OCI-LY1 (cell line): ENCODE data around the gene GLMN.

Experiments
- H2AFZ ChIP-seq: fragments of 200-600 bp; sonication (generic), shearing (Covaris generic); 2 replicates; pipeline ENCODE4 v1.6.0; 2014; ENCODE audit warnings: antibody characterized with exemption, mild to moderate bottlenecking, low read length
- H3F3A ChIP-seq: fragments of 200-600 bp; sonication (generic), shearing (Covaris generic); 2 replicates; pipeline ENCODE4 v1.6.0; 2014; ENCODE audit warnings: mild to moderate bottlenecking, antibody characterized with exemption, low read length, moderate library complexity; ENCODE audit not compliant: insufficient read depth
- H3K27ac ChIP-seq: fragments of 200-600 bp; sonication (generic); 2 replicates; pipeline ENCODE4 v1.5.1; 2014; ENCODE audit warnings: low read length, mixed run types, mild to moderate bottlenecking, low read depth; ENCODE audit not compliant: poor library complexity, severe bottlenecking
- H3K27me3 ChIP-seq: fragments of 200-600 bp; sonication (generic); 2 replicates; pipeline ENCODE4 v1.6.0; 2014; ENCODE audit warnings: antibody characterized with exemption, mild to moderate bottlenecking, low read length, moderate library complexity; ENCODE audit not compliant: insufficient read depth
- H3K36me3 ChIP-seq: fragments of 200-600 bp; sonication (generic); 2 replicates; pipeline ENCODE4 v1.6.1; 2014; ENCODE audit warnings: mild to moderate bottlenecking, antibody characterized with exemption, low read length, moderate library complexity, mixed read lengths; ENCODE audit not compliant: insufficient read depth
- H3K4me1 ChIP-seq: fragments of 200-600 bp; sonication (generic); 2 replicates; pipeline ENCODE4 v1.5.1; 2014; ENCODE audit warnings: mild to moderate bottlenecking, low read length, moderate library complexity; ENCODE audit not compliant: insufficient read depth, severe bottlenecking
- H3K4me2 ChIP-seq: fragments of 200-600 bp; sonication (generic), shearing (Covaris generic); 2 replicates; pipeline ENCODE4 v1.6.1; 2014; ENCODE audit warnings: low read length
- H3K4me3 ChIP-seq: fragments of 200-600 bp; sonication (generic); 2 replicates; pipeline ENCODE4 v1.5.1; 2014; ENCODE audit warnings: low read length, low read depth, mild to moderate bottlenecking, mixed read lengths; ENCODE audit not compliant: poor library complexity, severe bottlenecking
- H3K79me2 ChIP-seq: fragments of 200-600 bp; shearing (Covaris generic); 2 replicates; pipeline ENCODE4 v1.6.1; 2016; ENCODE audit warnings: mixed run types, low read length, mixed read lengths; ENCODE audit not compliant: insufficient read depth
- H3K9ac ChIP-seq: fragments of 200-600 bp; sonication (generic), shearing (Covaris generic); 2 replicates; pipeline ENCODE4 v1.6.1; 2014; ENCODE audit warnings: mild to moderate bottlenecking, low read length, mixed read lengths
- H3K9me2 ChIP-seq: fragments of 200-600 bp; sonication (generic), shearing (Covaris generic); 2 replicates; pipeline ENCODE4 v1.6.1; 2014; ENCODE audit warnings: low read depth, mild to moderate bottlenecking, low read length, mixed read lengths
- H3K9me3 ChIP-seq: fragments of 200-600 bp; shearing (Covaris generic); 2 replicates; pipeline ENCODE4 v1.6.1; 2014; ENCODE audit warnings: low read length, mixed read lengths
- H4K20me1 ChIP-seq: fragments of 200-600 bp; sonication (generic), shearing (Covaris generic); 2 replicates; pipeline ENCODE4 v1.6.0; 2016; ENCODE audit warnings: mild to moderate bottlenecking, low read length; ENCODE audit not compliant: insufficient read depth
- CTCF ChIP-seq: fragments of 200-600 bp; sonication (generic), shearing (Covaris generic); IDR thresholded peaks from 2 replicates; pipeline ENCODE4 v1.5.1; 2017; ENCODE audit warnings: mild to moderate bottlenecking, antibody characterized with exemption, low read length, moderate library complexity, mixed read lengths
- EZH2 ChIP-seq: fragments of 200-600 bp; sonication (generic), shearing (Covaris generic); IDR thresholded peaks from 2 replicates; pipeline ENCODE4 v1.8.0; 2017; ENCODE audit warnings: borderline replicate concordance, mixed run types, mild to moderate bottlenecking, antibody characterized with exemption, low read length, moderate library complexity, mixed read lengths

GLMN gene

GRCh38 chr1:92228401-92228800 lies 70.4 kb downstream of the GLMN start:
- no peaks in the 10 kb centered on the region for H3K9me3 ChIP-seq
- H3K4me3 ChIP-seq = no peak overlapping the region
- no peak overlapping the region for H3K9ac ChIP-seq
- no peaks in the 10 kb centered on the region for H3K36me3 ChIP-seq
- H4K20me1 ChIP-seq = no peaks in the 10 kb centered on the region
- H3K4me2 ChIP-seq = no peak overlapping the region
- no peaks in the 10 kb centered on the region for H3F3A ChIP-seq
- no peak overlapping the region for H2AFZ ChIP-seq
- H3K27ac ChIP-seq = no peak overlapping the region
- no peak for TF ChIP-seq EZH2
- TF ChIP-seq CTCF = no peak
- no peaks in the 10 kb centered on the region for H3K9me2 ChIP-seq
- H3K79me2 ChIP-seq = no peaks in the 10 kb centered on the region
- H3K27me3 ChIP-seq = no peaks in the 10 kb centered on the region
- no peaks in the 10 kb centered on the region for H3K4me1 ChIP-seq

- TF ChIP-seq CTCF (no peak), EZH2 (no peak)
- Histone ChIP-seq H3K36me3 (no peaks in the 10 kb centered on the region), H3K27ac (no peak overlapping the region), H3K4me1 (no peaks in the 10 kb centered on the region), H3K4me3 (no peak overlapping the region), H3K9ac (no peak overlapping the region), H4K20me1 (no peaks in the 10 kb centered on the region), H3K4me2 (no peak overlapping the region), H3K9me2 (no peaks in the 10 kb centered on the region), H3K79me2 (no peaks in the 10 kb centered on the region), H2AFZ (no peak overlapping the region), H3K27me3 (no peaks in the 10 kb centered on the region), H3K9me3 (no peaks in the 10 kb centered on the region), H3F3A (no peaks in the 10 kb centered on the region)
Measured at GRCh38 chr1:92219028-92219427, 79.8 kb downstream of the GLMN start.

GRCh38 chr1:92218559-92218958 lies 80.2 kb downstream of the GLMN start:
- Histone ChIP-seq H3K27ac (no peak overlapping the region), H3K9me2 (no peaks in the 10 kb centered on the region), H3K79me2 (no peaks in the 10 kb centered on the region), H3K27me3 (no peaks in the 10 kb centered on the region), H4K20me1 (no peaks in the 10 kb centered on the region), H3K4me1 (no peaks in the 10 kb centered on the region), H3K4me2 (no peak overlapping the region), H3K9ac (no peak overlapping the region), H3K36me3 (no peaks in the 10 kb centered on the region), H2AFZ (no peak overlapping the region), H3K4me3 (no peak overlapping the region), H3F3A (no peaks in the 10 kb centered on the region), H3K9me3 (no peaks in the 10 kb centered on the region)
- TF ChIP-seq EZH2 = no peak
- TF ChIP-seq CTCF = no peak
